Thoracic aorta (tissue), 2 donors: Measurements from ENCODE around the gene SYNJ1. TPM values are rescaled to one million over a fixed set of nuclear protein-coding genes. Genes with fewer than 3 reads are reported as not detected.
"Not testable (repeated sequence)": the region's sequence is repeated elsewhere in the genome, so short reads cannot be mapped to it uniquely, and the experiment has no call there.

Experiments
- ATAC-seq: fragments of 150-250 bp; one replicate; pipeline ENCODE4 v1.8.0; 2017; ENCODE audit warnings: low read depth; ENCODE audit not compliant: insufficient number of reproducible peaks, low FRiP score
- DNase-seq: peaks from one replicate; pipeline ENCODE4 v3.0.0-alpha.2; 2020; ENCODE audit warnings: low spot score
- H3K27ac ChIP-seq, 2 donors: fragments of 200-600 bp; sonication (generic); 1 replicate in 1 of 2; 2 replicates in 1 of 2; pipeline ENCODE4 v1.5.1; 2016; ENCODE audit warnings: mild to moderate bottlenecking in 2 of 2, moderate library complexity in 2 of 2
- H3K27me3 ChIP-seq: fragments of 200-600 bp; sonication (generic); replicated peaks from 2 replicates; pipeline ENCODE4 v1.6.0; 2016; ENCODE audit warnings: mild to moderate bottlenecking; ENCODE audit not compliant: insufficient read depth
- H3K36me3 ChIP-seq: fragments of 200-600 bp; sonication (generic); one replicate; pipeline ENCODE4 v1.5.1; 2016
- H3K4me1 ChIP-seq, 2 donors: fragments of 200-600 bp; sonication (generic); 1 replicate in 1 of 2; 2 replicates in 1 of 2; pipeline versions ENCODE4 v1.5.1 to v1.6.0; 2016; ENCODE audit warnings: low read depth in 2 of 2, mild to moderate bottlenecking in 1 of 2; ENCODE audit not compliant: control insufficient read depth in 1 of 2
- H3K4me3 ChIP-seq: fragments of 200-600 bp; sonication (generic); 2 replicates; pipeline ENCODE4 v1.5.1; 2016; ENCODE audit warnings: mild to moderate bottlenecking
- H3K9me3 ChIP-seq: fragments of 200-600 bp; sonication (generic); 2 replicates; pipeline ENCODE4 v1.5.1; 2016
- total RNA-seq, 2 donors: library from RNA; depleted of rRNA; stranded (reverse); fragments of >200 nt; gene quantifications; one replicate each; pipeline versions ENCODE4 v1.1.0 to v1.2.3, GENCODE V29; 2016
- TF ChIP-seq, protein P1 (sequence below): fragments of 200-600 bp; sonication (generic); IDR thresholded peaks from one replicate; pipeline ENCODE4 v1.5.1; 2019; ENCODE audit warnings: antibody characterized with exemption

The SYNJ1 gene
- total RNA-seq, 2 donors from 2014 or later, result 10.6 to 19.4 TPM

DNA sequence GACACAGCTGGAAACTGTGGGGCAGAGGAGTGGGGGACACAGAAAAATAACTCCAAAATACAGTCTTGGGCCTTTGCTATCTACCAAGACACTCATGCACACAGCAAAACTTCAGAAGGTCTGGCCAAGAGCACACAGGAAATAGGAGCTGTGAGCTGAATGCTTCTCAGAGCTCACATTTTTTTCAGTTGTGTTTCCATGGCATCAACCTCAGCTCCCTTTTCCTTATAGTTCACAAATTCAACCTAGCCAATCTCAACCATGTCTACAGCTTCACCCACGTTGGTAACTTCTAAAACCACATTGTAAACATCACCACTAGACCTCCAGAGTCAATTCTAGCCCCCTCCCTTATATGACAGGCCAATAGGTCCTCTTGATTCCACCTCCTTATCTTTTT, 19.6 kb upstream of the SYNJ1 start:
- Histone ChIP-seq H3K4me1 (no peaks in the 10 kb centered on the region), H3K9me3 (no peaks in the 10 kb centered on the region), H3K36me3 (peaks cover 56% of the 10 kb centered on the region), H3K27ac (no peak overlapping the region), H3K4me3 (no peak overlapping the region), H3K27me3 (no peaks in the 10 kb centered on the region)
- ATAC-seq, result no peak
- TF ChIP-seq, protein P1, sequence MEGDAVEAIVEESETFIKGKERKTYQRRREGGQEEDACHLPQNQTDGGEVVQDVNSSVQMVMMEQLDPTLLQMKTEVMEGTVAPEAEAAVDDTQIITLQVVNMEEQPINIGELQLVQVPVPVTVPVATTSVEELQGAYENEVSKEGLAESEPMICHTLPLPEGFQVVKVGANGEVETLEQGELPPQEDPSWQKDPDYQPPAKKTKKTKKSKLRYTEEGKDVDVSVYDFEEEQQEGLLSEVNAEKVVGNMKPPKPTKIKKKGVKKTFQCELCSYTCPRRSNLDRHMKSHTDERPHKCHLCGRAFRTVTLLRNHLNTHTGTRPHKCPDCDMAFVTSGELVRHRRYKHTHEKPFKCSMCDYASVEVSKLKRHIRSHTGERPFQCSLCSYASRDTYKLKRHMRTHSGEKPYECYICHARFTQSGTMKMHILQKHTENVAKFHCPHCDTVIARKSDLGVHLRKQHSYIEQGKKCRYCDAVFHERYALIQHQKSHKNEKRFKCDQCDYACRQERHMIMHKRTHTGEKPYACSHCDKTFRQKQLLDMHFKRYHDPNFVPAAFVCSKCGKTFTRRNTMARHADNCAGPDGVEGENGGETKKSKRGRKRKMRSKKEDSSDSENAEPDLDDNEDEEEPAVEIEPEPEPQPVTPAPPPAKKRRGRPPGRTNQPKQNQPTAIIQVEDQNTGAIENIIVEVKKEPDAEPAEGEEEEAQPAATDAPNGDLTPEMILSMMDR, result no peak
- DNase-seq, result no peak

DNA sequence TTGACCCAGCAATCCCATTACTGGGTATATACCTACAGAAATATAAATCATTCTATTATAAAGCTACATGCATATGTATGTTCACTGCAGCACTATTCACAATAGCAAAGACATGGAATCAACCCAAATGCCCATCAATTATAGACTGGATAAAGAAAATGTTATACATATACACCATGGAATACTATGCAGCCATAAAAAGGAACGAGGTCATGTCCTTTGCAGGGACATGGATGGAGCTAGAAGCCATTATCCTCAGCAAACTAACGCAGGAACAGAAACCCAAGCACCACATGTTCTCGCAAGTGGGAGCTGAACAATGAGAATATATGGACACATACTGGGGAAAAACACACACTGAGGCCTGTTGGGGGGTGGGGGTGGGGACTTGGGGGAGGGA, 18.9 kb upstream of the SYNJ1 start:
- not testable (repeated sequence) for H3K27me3 ChIP-seq, DNase-seq, H3K27ac ChIP-seq, ATAC-seq, H3K9me3 ChIP-seq, H3K4me1 ChIP-seq, H3K4me3 ChIP-seq
- peaks cover 61% of the 10 kb centered on the region for H3K36me3 ChIP-seq

DNA sequence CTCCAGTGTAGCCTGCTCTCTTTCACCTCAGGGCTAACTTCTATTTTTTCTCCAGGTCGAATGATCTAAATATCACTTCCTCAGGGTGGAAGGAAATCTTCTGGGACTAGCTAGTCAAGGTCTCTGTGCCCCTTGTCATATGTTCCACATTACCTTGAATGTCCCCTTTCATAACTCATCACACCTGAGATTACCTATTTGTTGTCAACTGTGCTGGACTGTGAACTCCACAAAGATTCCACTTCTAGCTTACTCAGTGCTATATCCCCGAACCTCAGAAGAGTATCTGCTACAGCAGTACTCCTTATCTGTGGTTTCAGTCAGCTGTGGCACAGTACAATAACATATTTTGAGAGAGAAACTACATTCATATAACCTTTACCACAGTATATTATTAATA, 14.6 kb upstream of the SYNJ1 start:
- TF ChIP-seq, protein P1, result no peak
- H3K27me3 ChIP-seq, result no peaks in the 10 kb centered on the region

DNA sequence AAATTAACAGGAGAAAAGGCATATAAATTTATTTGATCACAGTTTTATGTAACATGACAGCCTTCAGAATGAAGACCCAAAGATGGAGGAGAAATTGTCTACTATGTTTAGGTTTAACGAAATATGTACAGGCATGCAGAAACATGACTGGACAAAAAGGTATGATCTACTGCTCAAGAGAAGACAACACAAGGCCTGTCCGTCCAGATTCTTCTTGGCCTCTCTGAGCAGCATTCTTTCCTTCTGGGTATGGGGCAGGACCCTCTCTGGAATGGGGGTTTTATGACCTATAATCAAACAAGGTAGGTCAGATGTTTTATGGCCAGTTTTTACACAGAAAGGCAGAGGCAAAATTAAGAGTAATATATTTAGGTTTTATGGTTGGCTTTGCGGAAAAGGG, 13.5 kb upstream of the SYNJ1 start:
- Histone ChIP-seq H3K9me3 (no peaks in the 10 kb centered on the region), H3K4me1 (no peaks in the 10 kb centered on the region), H3K27ac (no peak overlapping the region), H3K4me3 (no peak overlapping the region), H3K27me3 (no peaks in the 10 kb centered on the region), H3K36me3 (peaks cover 45% of the 10 kb centered on the region)
- ATAC-seq, result no peak
- TF ChIP-seq, protein P1, result no peak
- DNase-seq, result no peak

More for the DNA sequence above, 14.6 kb upstream of the SYNJ1 start:
- DNase-seq, result no peak
- Histone ChIP-seq H3K27ac (no peak overlapping the region), H3K9me3 (no peaks in the 10 kb centered on the region), H3K4me3 (no peak overlapping the region), H3K36me3 (peaks cover 48% of the 10 kb centered on the region), H3K4me1 (no peaks in the 10 kb centered on the region)
- ATAC-seq, result no peak

DNA sequence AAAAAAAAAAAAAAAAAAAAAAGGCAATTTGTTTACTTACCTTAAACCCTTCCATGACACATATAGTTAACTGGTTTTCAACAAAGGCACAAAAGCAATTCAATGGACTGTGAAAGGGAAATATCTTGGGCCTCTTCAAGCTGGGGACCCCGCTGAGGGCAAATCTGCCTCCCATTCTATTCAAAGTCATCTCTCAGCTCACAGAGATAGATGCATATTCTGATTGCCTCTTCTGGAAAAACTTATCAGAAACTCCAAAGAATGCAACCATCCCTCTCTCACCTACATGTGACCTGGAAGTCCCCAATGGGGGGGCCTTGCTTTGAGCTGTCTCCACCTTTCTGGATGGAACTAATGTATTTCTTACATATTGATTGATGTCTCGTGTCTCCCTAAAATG, 12.1 kb upstream of the SYNJ1 start:
- Histone ChIP-seq H3K27ac (no peak overlapping the region), H3K9me3 (no peaks in the 10 kb centered on the region), H3K4me1 (no peaks in the 10 kb centered on the region), H3K36me3 (peaks cover 40% of the 10 kb centered on the region), H3K27me3 (no peaks in the 10 kb centered on the region), H3K4me3 (no peak overlapping the region)
- no peak for ATAC-seq
- DNase-seq, result no peak
- TF ChIP-seq, protein P1, result no peak

DNA sequence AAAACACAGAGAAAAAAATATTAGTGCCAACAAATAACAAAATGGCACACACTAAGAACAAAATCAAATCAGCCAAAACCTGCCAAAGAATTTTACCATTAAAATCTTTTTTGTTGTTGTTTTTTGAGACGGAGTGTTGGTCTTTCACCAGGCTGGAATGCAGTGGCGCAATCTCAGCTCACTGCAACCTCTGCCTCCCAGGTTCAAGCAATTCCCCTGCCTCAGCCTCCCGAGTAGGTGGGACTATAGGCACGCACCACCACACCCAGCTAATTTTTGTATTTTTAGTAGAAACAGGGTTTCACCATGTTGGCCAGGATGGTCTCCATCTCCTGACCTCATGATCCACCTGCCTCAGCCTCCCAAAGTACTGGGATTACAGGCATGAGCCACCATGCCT, 8.3 kb upstream of the SYNJ1 start:
- peaks cover 14% of the 10 kb centered on the region for H3K36me3 ChIP-seq
- DNase-seq, H3K9me3 ChIP-seq, H3K4me3 ChIP-seq, H3K4me1 ChIP-seq, H3K27me3 ChIP-seq, H3K27ac ChIP-seq, ATAC-seq: not testable (repeated sequence)
